Upper lobe of left lung (tissue), 6 donors: ENCODE measurements around the gene AMPD3. TPM values are rescaled to one million over a fixed set of nuclear protein-coding genes. Genes with fewer than 3 reads are reported as not detected.

Source experiments
- ATAC-seq, 2 donors: fragments of 200-7000 bp; cut with Tn5 transposase; one replicate each; pipeline ENCODE4 v1.9.1; 2022; ENCODE audit warnings: mild to moderate bottlenecking in 2 of 2, moderate library complexity in 2 of 2; ENCODE audit not compliant: low FRiP score in 2 of 2
- DNase-seq, 2 donors: peaks; one replicate each; pipeline ENCODE4 v3.0.0-alpha.2; 2019 to 2020
- H3K27ac ChIP-seq, 4 donors: fragments of 200-600 bp; sonication (generic); one replicate each; pipeline ENCODE4 v1.5.1; 2016 to 2019
- H3K27me3 ChIP-seq, 4 donors: fragments of 200-600 bp; sonication (generic); one replicate each; pipeline ENCODE4 v1.5.1; 2017 to 2019
- H3K36me3 ChIP-seq, 4 donors: fragments of 200-600 bp; sonication (generic); one replicate each; pipeline ENCODE4 v1.5.1; 2016 to 2019
- H3K4me1 ChIP-seq, 4 donors: fragments of 200-600 bp; sonication (generic); one replicate each; pipeline ENCODE4 v1.5.1; 2018 to 2019
- H3K4me3 ChIP-seq, 4 donors: fragments of 200-600 bp; sonication (generic); one replicate each; pipeline ENCODE4 v1.5.1; 2017 to 2019; ENCODE audit warnings: mild to moderate bottlenecking in 2 of 4, moderate library complexity in 1 of 4
- H3K9me3 ChIP-seq, 4 donors: fragments of 200-600 bp; sonication (generic); one replicate each; pipeline ENCODE4 v1.5.1; 2018 to 2019
- CTCF ChIP-seq, 6 experiments: fragments of 450-650 bp in 4 of 6; fragments of 200-600 bp in 2 of 6; sonication (generic) in 2 of 6; IDR thresholded peaks; one replicate each; pipeline ENCODE4 v1.5.1; 2016 to 2019; ENCODE audit warnings: antibody characterized with exemption in 6 of 6
- EP300 ChIP-seq, 4 donors: sonication (generic); formaldehyde crosslinking; IDR thresholded peaks; one replicate each; pipeline ENCODE4 v1.5.1; 2017; ENCODE audit warnings: antibody characterized with exemption in 4 of 4, control low read depth in 2 of 4
- POLR2A ChIP-seq, 4 donors: fragments of 450-650 bp; IDR thresholded peaks; one replicate each; pipeline ENCODE4 v1.5.1; 2016 to 2017; ENCODE audit warnings: antibody characterized with exemption in 4 of 4, mild to moderate bottlenecking in 2 of 4
- POLR2AphosphoS5 ChIP-seq, 2 donors: sonication (generic); formaldehyde crosslinking; IDR thresholded peaks; one replicate each; pipeline ENCODE4 v1.5.1; 2017; ENCODE audit warnings: antibody characterized with exemption in 2 of 2
- WGBS, 2 donors: methylation state at CpG; one replicate each; pipeline ENCODE4 v1.1.5; 2017 to 2018; 5-methylcytosine and 5-hydroxymethylcytosine counted together
- total RNA-seq, 6 donors: library from RNA; depleted of rRNA in 4 of 6; stranded (reverse); fragments of >200 nt in 4 of 6; gene quantifications; one replicate each; pipeline versions ENCODE4 v1.1.0 to v1.2.1, GENCODE V29; 2016 to 2021
- donor health status: DM: no; HTN: no; CAD: no; lungs with moderate emphysema.
- donor health status: DM: no; HTN: yes; CAD: no; lungs with severe emphysema.

The AMPD3 gene
- total RNA-seq, 6 donors from 2014 or later, result 5.4 to 49.2 (median 9.3) TPM

- ATAC-seq (no peak), DNase-seq (no peak)
- 91 to 93% methylated on average over 15 to 16 of the region's 16 CpGs for WGBS, 2 donors
- Histone ChIP-seq H3K4me1 (peaks cover 0 to 15% (median 0%) of the 10 kb centered on the region in 4 donors), H3K27ac (no peak overlapping the region), H3K27me3 (no peaks in the 10 kb centered on the region), H3K9me3 (no peaks in the 10 kb centered on the region), H3K4me3 (no peak overlapping the region), H3K36me3 (peaks cover 5 to 37% (median 14%) of the 10 kb centered on the region in 4 donors)
- no peak for TF ChIP-seq CTCF (IDR thresholded peaks at IDR 0.05)
- TF ChIP-seq POLR2A (IDR thresholded peaks at IDR 0.05), result no peak
- no peak for TF ChIP-seq EP300 (IDR thresholded peaks at IDR 0.05)
- TF ChIP-seq POLR2AphosphoS5 (IDR thresholded peaks at IDR 0.05), result no peak
Observed at GRCh38 chr11:10484461-10485180, 29.6 kb downstream of the AMPD3 start.

- Histone ChIP-seq H3K4me3 (no peak overlapping the region), H3K9me3 (no peaks in the 10 kb centered on the region), H3K27me3 (no peaks in the 10 kb centered on the region), H3K4me1 (peaks cover 0 to 23% (median 1%) of the 10 kb centered on the region in 4 donors), H3K36me3 (peaks cover 5 to 37% (median 14%) of the 10 kb centered on the region in 4 donors), H3K27ac (no peak overlapping the region)
- TF ChIP-seq POLR2A (IDR thresholded peaks at IDR 0.05), result no peak
- TF ChIP-seq CTCF (IDR thresholded peaks at IDR 0.05), result no peak
- no peak for TF ChIP-seq EP300 (IDR thresholded peaks at IDR 0.05)
- no peak for TF ChIP-seq POLR2AphosphoS5 (IDR thresholded peaks at IDR 0.05)
- no peak for ATAC-seq
- 50% methylated on average over 2 of the region's 2 CpGs; no CpG with 5 or more reads in 1 of the 2 donors for WGBS, 2 donors
- DNase-seq, result no peak
Observed at GRCh38 chr11:10485646-10486045, 30.6 kb downstream of the AMPD3 start.

GRCh38 chr11:10486161-10486840 lies 31.2 kb downstream of the AMPD3 start:
- no peak for ATAC-seq
- peaks cover 5 to 37% (median 14%) of the 10 kb centered on the region in 4 donors for H3K36me3 ChIP-seq
- no peak for DNase-seq
- no peaks in the 10 kb centered on the region for H3K9me3 ChIP-seq
- no peak for TF ChIP-seq POLR2AphosphoS5 (IDR thresholded peaks at IDR 0.05)
- TF ChIP-seq POLR2A (IDR thresholded peaks at IDR 0.05), result no peak
- no peak for TF ChIP-seq EP300 (IDR thresholded peaks at IDR 0.05)
- no peak for TF ChIP-seq CTCF (IDR thresholded peaks at IDR 0.05)
- 94 to 98% methylated on average over 10 of the region's 10 CpGs for WGBS, 2 donors
- H3K27me3 ChIP-seq, result no peaks in the 10 kb centered on the region
- no peak overlapping the region for H3K4me3 ChIP-seq
- peaks cover 0 to 26% (median 2%) of the 10 kb centered on the region in 4 donors for H3K4me1 ChIP-seq
- no peak overlapping the region for H3K27ac ChIP-seq

GRCh38 chr11:10487002-10487647 lies 32.1 kb downstream of the AMPD3 start:
- peaks cover 0 to 26% (median 4%) of the 10 kb centered on the region in 4 donors for H3K4me1 ChIP-seq
- no peak for TF ChIP-seq CTCF (IDR thresholded peaks at IDR 0.05)
- no peak for TF ChIP-seq POLR2AphosphoS5 (IDR thresholded peaks at IDR 0.05)
- no peak for TF ChIP-seq EP300 (IDR thresholded peaks at IDR 0.05)
- TF ChIP-seq POLR2A (IDR thresholded peaks at IDR 0.05), result no peak
- no peak for ATAC-seq
- peaks cover 5 to 34% (median 14%) of the 10 kb centered on the region in 4 donors for H3K36me3 ChIP-seq
- WGBS, 2 donors, result 95 to 97% methylated on average over 16 of the region's 16 CpGs
- H3K27ac ChIP-seq, result no peak overlapping the region
- H3K4me3 ChIP-seq, result no peak overlapping the region
- H3K9me3 ChIP-seq, result no peaks in the 10 kb centered on the region
- H3K27me3 ChIP-seq, result no peaks in the 10 kb centered on the region
- DNase-seq, result no peak
